Central memory CD8-positive, alpha-beta T cell (primary cell): ENCODE measurements around the gene ETV3L.
"Not testable (repeated sequence)": the region's sequence is repeated elsewhere in the genome, so short reads cannot be mapped to it uniquely, and the experiment has no call there.

Experiments
- ATAC-seq: fragments of 150-1000 bp; cut with Tn5 transposase; replicated peaks from 2 replicates; pipeline ENCODE4 v1.10.0; 2022; ENCODE audit warnings: mild to moderate bottlenecking, moderate FRiP score, moderate number of reproducible peaks; ENCODE audit not compliant: poor library complexity, severe bottlenecking; ENCODE audit errors: extremely low read depth
- DNase-seq, 2 donors: peaks; one replicate each; pipeline ENCODE4 v3.0.0; 2021; ENCODE audit warnings: low spot score in 2 of 2
- H3K27ac Mint-ChIP-seq: one replicate; pipeline ENCODE4 v1.8.0; 2022; ENCODE audit warnings: low read depth, mild to moderate bottlenecking, moderate library complexity, mixed read lengths
- H3K27me3 Mint-ChIP-seq: one replicate; pipeline ENCODE4 v1.8.0; 2022; ENCODE audit warnings: mixed read lengths
- H3K36me3 Mint-ChIP-seq: one replicate; pipeline ENCODE4 v1.8.0; 2022; ENCODE audit warnings: mild to moderate bottlenecking, moderate library complexity, mixed read lengths; ENCODE audit not compliant: insufficient read depth
- H3K4me1 Mint-ChIP-seq: one replicate; pipeline ENCODE4 v1.8.0; 2022; ENCODE audit warnings: mixed read lengths
- H3K4me3 Mint-ChIP-seq: one replicate; pipeline ENCODE4 v1.8.0; 2022; ENCODE audit warnings: mild to moderate bottlenecking, moderate library complexity, mixed read lengths
- H3K9me3 Mint-ChIP-seq: one replicate; pipeline ENCODE4 v1.8.0; 2022; ENCODE audit warnings: mixed read lengths

Gene ETV3L

GRCh38 chr1:157081707-157082106, 17.9 kb downstream of the ETV3L start:
- no peaks in the 10 kb centered on the region for H3K9me3 Mint-ChIP-seq
- H3K27ac Mint-ChIP-seq, result no peak overlapping the region
- DNase-seq (no peak), ATAC-seq (no peak)
- no peaks in the 10 kb centered on the region for H3K4me1 Mint-ChIP-seq
- peaks cover 2% of the 10 kb centered on the region for H3K36me3 Mint-ChIP-seq
- H3K4me3 Mint-ChIP-seq, result no peak overlapping the region
- peaks cover 21% of the 10 kb centered on the region for H3K27me3 Mint-ChIP-seq

GRCh38 chr1:157080714-157081113, 18.9 kb downstream of the ETV3L start:
- Mint-ChIP-seq H3K36me3 (peaks cover 2% of the 10 kb centered on the region), H3K27me3 (peaks cover 26% of the 10 kb centered on the region), H3K4me3 (no peak overlapping the region), H3K9me3 (no peaks in the 10 kb centered on the region), H3K27ac (no peak overlapping the region), H3K4me1 (no peaks in the 10 kb centered on the region)
- no peak for ATAC-seq
- DNase-seq, result no peak

- Mint-ChIP-seq H3K36me3 (peaks cover 2% of the 10 kb centered on the region), H3K27me3 (peaks cover 43% of the 10 kb centered on the region), H3K9me3 (no peaks in the 10 kb centered on the region), H3K4me1 (no peaks in the 10 kb centered on the region), H3K4me3 (no peak overlapping the region), H3K27ac (no peak overlapping the region)
- ATAC-seq (no peak), DNase-seq (no peak)
Observed at GRCh38 chr1:157077394-157077793, 22.2 kb downstream of the ETV3L start.

GRCh38 chr1:157073944-157074685, 25.5 kb downstream of the ETV3L start:
- peaks cover 35% of the 10 kb centered on the region for H3K27me3 Mint-ChIP-seq
- peaks cover 2% of the 10 kb centered on the region for H3K36me3 Mint-ChIP-seq
- ATAC-seq, result no peak
- no peak overlapping the region for H3K27ac Mint-ChIP-seq
- DNase-seq, result no peak
- H3K4me1 Mint-ChIP-seq, result no peaks in the 10 kb centered on the region
- H3K4me3 Mint-ChIP-seq, result no peak overlapping the region
- no peaks in the 10 kb centered on the region for H3K9me3 Mint-ChIP-seq

- Mint-ChIP-seq H3K27me3 (peaks cover 52% of the 10 kb centered on the region), H3K4me1 (no peaks in the 10 kb centered on the region), H3K4me3 (no peak overlapping the region), H3K9me3 (no peaks in the 10 kb centered on the region), H3K36me3 (no peaks in the 10 kb centered on the region), H3K27ac (no peak overlapping the region)
- no peak for ATAC-seq
- no peak for DNase-seq
Observed at GRCh38 chr1:157069601-157070000, 30.0 kb downstream of the ETV3L start.

GRCh38 chr1:157059241-157059640, 40.4 kb downstream of the ETV3L start:
- peaks cover 78% of the 10 kb centered on the region for H3K27me3 Mint-ChIP-seq
- not testable (repeated sequence) for ATAC-seq, H3K36me3 Mint-ChIP-seq, DNase-seq, H3K4me1 Mint-ChIP-seq, H3K27ac Mint-ChIP-seq, H3K9me3 Mint-ChIP-seq, H3K4me3 Mint-ChIP-seq

- Mint-ChIP-seq H3K36me3 (no peaks in the 10 kb centered on the region), H3K27me3 (peaks cover 82% of the 10 kb centered on the region), H3K4me3 (no peak overlapping the region), H3K27ac (no peak overlapping the region), H3K4me1 (no peaks in the 10 kb centered on the region), H3K9me3 (peaks cover 1% of the 10 kb centered on the region)
- DNase-seq (no peak), ATAC-seq (no peak)
Observed at GRCh38 chr1:157056269-157056668, 43.3 kb downstream of the ETV3L start.

GRCh38 chr1:157055729-157056128, 43.9 kb downstream of the ETV3L start:
- H3K4me3 Mint-ChIP-seq, H3K36me3 Mint-ChIP-seq, DNase-seq, ATAC-seq, H3K4me1 Mint-ChIP-seq, H3K9me3 Mint-ChIP-seq, H3K27ac Mint-ChIP-seq: not testable (repeated sequence)
- peaks cover 82% of the 10 kb centered on the region for H3K27me3 Mint-ChIP-seq

- no peak overlapping the region for H3K27ac Mint-ChIP-seq
- ATAC-seq, result no peak
- H3K4me1 Mint-ChIP-seq, result peaks cover 6% of the 10 kb centered on the region
- no peak for DNase-seq
- peaks cover 5% of the 10 kb centered on the region for H3K9me3 Mint-ChIP-seq
- peaks cover 90% of the 10 kb centered on the region for H3K27me3 Mint-ChIP-seq
- H3K36me3 Mint-ChIP-seq, result no peaks in the 10 kb centered on the region
- H3K4me3 Mint-ChIP-seq, result no peak overlapping the region
Observed at GRCh38 chr1:157050836-157051235, 48.8 kb downstream of the ETV3L start.

- ATAC-seq (no peak), DNase-seq (no peak)
- Mint-ChIP-seq H3K4me3 (peak overlapping the region; percentile 92), H3K27ac (no peak overlapping the region), H3K27me3 (peaks cover 96% of the 10 kb centered on the region), H3K36me3 (no peaks in the 10 kb centered on the region), H3K9me3 (peaks cover 5% of the 10 kb centered on the region), H3K4me1 (peaks cover 6% of the 10 kb centered on the region)
Observed at GRCh38 chr1:157047062-157047410, 52.6 kb downstream of the ETV3L start.

- peak; percentile 24 for ATAC-seq
- H3K27ac Mint-ChIP-seq, result peak within 1 kb of the TSS; percentile 58
- DNase-seq, result no peak
- peaks cover 6% of the 10 kb centered on the region for H3K4me1 Mint-ChIP-seq
- no peaks in the 10 kb centered on the region for H3K9me3 Mint-ChIP-seq
- peak within 1 kb of the TSS; percentile 92 for H3K4me3 Mint-ChIP-seq
- peaks cover 93% of the 10 kb centered on the region for H3K27me3 Mint-ChIP-seq
- no peaks in the 10 kb centered on the region for H3K36me3 Mint-ChIP-seq
Observed at GRCh38 chr1:157045250-157046218, 54.1 kb downstream of the ETV3L start, which contains the start of gene ARHGEF11. Gene ARHGEF11 (minus strand): TSS chr1:157045742. CDS start chr1:157044330, 1,412 bp downstream.

GRCh38 chr1:157044326-157044725, 55.3 kb downstream of the ETV3L start:
- DNase-seq, result no peak
- no peak for ATAC-seq
- peaks cover 88% of the 10 kb centered on the region for H3K27me3 Mint-ChIP-seq
- no peaks in the 10 kb centered on the region for H3K36me3 Mint-ChIP-seq
- no peaks in the 10 kb centered on the region for H3K9me3 Mint-ChIP-seq
- H3K4me3 Mint-ChIP-seq, result no peak overlapping the region
- H3K4me1 Mint-ChIP-seq, result peaks cover 6% of the 10 kb centered on the region
- H3K27ac Mint-ChIP-seq, result no peak overlapping the region

GRCh38 chr1:157043685-157044084, 55.9 kb downstream of the ETV3L start:
- peaks cover 6% of the 10 kb centered on the region for H3K4me1 Mint-ChIP-seq
- H3K36me3 Mint-ChIP-seq, result no peaks in the 10 kb centered on the region
- H3K27ac Mint-ChIP-seq, result no peak overlapping the region
- no peak for DNase-seq
- no peaks in the 10 kb centered on the region for H3K9me3 Mint-ChIP-seq
- no peak overlapping the region for H3K4me3 Mint-ChIP-seq
- H3K27me3 Mint-ChIP-seq, result peaks cover 88% of the 10 kb centered on the region
- no peak for ATAC-seq
